ENCODE data around the gene OARD1. TPM values are rescaled to one million over a fixed set of nuclear protein-coding genes. Genes with fewer than 3 reads are reported as not detected.

OARD1 gene
- total and polyA plus RNA-seq, 2 donors (not counting 1 experiment from before 2014, with no cell fraction given): 9.6 to 52.5 TPM

- H3K9me3 Mint-ChIP-seq (ENCODE audit: insufficient read depth): no peaks in the 10 kb centered on the region
- TF ChIP-seq EZH2 (IDR thresholded peaks at IDR 0.05; ENCODE audit: borderline replicate concordance, insufficient read depth, low read depth, low read length, poor library complexity, severe bottlenecking): no peak
- TF ChIP-seq, protein P1, sequence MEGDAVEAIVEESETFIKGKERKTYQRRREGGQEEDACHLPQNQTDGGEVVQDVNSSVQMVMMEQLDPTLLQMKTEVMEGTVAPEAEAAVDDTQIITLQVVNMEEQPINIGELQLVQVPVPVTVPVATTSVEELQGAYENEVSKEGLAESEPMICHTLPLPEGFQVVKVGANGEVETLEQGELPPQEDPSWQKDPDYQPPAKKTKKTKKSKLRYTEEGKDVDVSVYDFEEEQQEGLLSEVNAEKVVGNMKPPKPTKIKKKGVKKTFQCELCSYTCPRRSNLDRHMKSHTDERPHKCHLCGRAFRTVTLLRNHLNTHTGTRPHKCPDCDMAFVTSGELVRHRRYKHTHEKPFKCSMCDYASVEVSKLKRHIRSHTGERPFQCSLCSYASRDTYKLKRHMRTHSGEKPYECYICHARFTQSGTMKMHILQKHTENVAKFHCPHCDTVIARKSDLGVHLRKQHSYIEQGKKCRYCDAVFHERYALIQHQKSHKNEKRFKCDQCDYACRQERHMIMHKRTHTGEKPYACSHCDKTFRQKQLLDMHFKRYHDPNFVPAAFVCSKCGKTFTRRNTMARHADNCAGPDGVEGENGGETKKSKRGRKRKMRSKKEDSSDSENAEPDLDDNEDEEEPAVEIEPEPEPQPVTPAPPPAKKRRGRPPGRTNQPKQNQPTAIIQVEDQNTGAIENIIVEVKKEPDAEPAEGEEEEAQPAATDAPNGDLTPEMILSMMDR (IDR thresholded peaks at IDR 0.05): no peak
- WGBS (ENCODE audit: insufficient coverage): 97% methylated on average over 12 of the region's 13 CpGs
- H4K20me1 ChIP-seq (ENCODE audit: control insufficient read depth, insufficient read depth, low read length, poor library complexity, severe bottlenecking): no peaks in the 10 kb centered on the region
- H3K27me3 Mint-ChIP-seq: no peaks in the 10 kb centered on the region
- intact Hi-C loops (cut with micrococcal nuclease): no loop called here
- ATAC-seq (ENCODE audit: low read depth): no peak
- POLR2A ChIA-PET: no interaction called here
- peaks cover 10 to 52% of the 10 kb centered on the region in 2 experiments for H3K36me3 ChIP-seq (replicated peaks in 1 of 2; ENCODE audit: control extremely low read depth in 1 of 2, control insufficient read depth in 1 of 2, extremely low read depth in 1 of 2, insufficient read depth in 2 of 2, low read length in 1 of 2)
- peaks cover 11% of the 10 kb centered on the region for H3K79me2 ChIP-seq (ENCODE audit: control insufficient read depth, insufficient read depth, low read length)
- H3K4me1 ChIP-seq (ENCODE audit: control insufficient read depth in 2 of 2, insufficient read depth in 2 of 2, low read length in 2 of 2): no peaks in the 10 kb centered on the region
- no peak overlapping the region for H3K27ac Mint-ChIP-seq
- no peak overlapping the region for H3K9ac ChIP-seq (ENCODE audit: low read length)
- no peak overlapping the region for H3K4me2 ChIP-seq (replicated peaks; ENCODE audit: low read depth, low read length, poor library complexity, severe bottlenecking)
- CTCF ChIA-PET: no interaction called here
- no peaks in the 10 kb centered on the region for H3K4me1 Mint-ChIP-seq
- no peak for DNase-seq
- H3K27me3 ChIP-seq (replicated peaks in 1 of 4; ENCODE audit: control extremely low read depth in 1 of 4, control insufficient read depth in 3 of 4, insufficient read depth in 4 of 4, low read length in 3 of 4): no peaks in the 10 kb centered on the region
- no peak overlapping the region for H3K4me3 Mint-ChIP-seq
- no peak overlapping the region for H2AFZ ChIP-seq (ENCODE audit: insufficient read depth, low read depth, low read length, poor library complexity, severe bottlenecking)
- no peak overlapping the region for H3K4me3 ChIP-seq (ENCODE audit: control extremely low read depth in 1 of 5, extremely low read depth in 1 of 5, insufficient read depth in 1 of 5, low read depth in 2 of 5, low read length in 4 of 5)
- no peak overlapping the region for H3K27ac ChIP-seq (ENCODE audit: low read length in 2 of 2)
- no peaks in the 10 kb centered on the region for H3K9me3 ChIP-seq (ENCODE audit: control extremely low read depth in 1 of 3, control insufficient read depth in 2 of 3, insufficient read depth in 1 of 3, low read length in 2 of 3)
Observed at GRCh38 chr6:41061196-41061726, 10.9 kb downstream of the OARD1 start.

DNA sequence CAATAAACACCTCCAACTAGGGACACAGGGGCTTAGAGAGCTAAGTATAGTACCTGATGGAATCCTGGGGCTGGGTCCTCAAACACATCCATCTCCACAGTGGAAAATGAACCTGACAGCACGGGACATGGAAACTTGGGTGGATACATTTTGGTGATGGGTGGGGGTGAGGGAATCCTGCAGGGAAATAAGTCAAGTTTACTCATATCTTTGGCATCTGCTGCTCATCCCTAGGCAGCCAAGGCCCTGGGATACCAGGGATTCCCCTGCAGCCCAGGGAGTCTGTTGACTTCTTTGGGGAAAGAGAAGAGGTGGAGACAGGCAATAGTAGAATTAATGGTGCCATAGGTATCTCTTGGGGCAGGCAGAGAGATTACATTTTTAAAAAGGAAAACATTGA, 12.6 kb downstream of the OARD1 start:
- Mint-ChIP-seq H3K27ac (no peak overlapping the region), H3K9me3 (ENCODE audit: insufficient read depth) (no peaks in the 10 kb centered on the region), H3K4me1 (peaks cover 2% of the 10 kb centered on the region), H3K27me3 (no peaks in the 10 kb centered on the region), H3K4me3 (no peak overlapping the region)
- ATAC-seq (ENCODE audit: low read depth) (no peak), DNase-seq (no peak)
- H2AFZ ChIP-seq (ENCODE audit: insufficient read depth, low read depth, low read length, poor library complexity, severe bottlenecking): no peak overlapping the region
- H3K4me2 ChIP-seq (replicated peaks; ENCODE audit: low read depth, low read length, poor library complexity, severe bottlenecking): no peak overlapping the region
- no peak overlapping the region for H3K27ac ChIP-seq (ENCODE audit: low read length in 2 of 2)
- CTCF ChIA-PET: no interaction called here
- WGBS (ENCODE audit: insufficient coverage): no CpG with 5 or more reads among the region's 1 CpG
- H4K20me1 ChIP-seq (ENCODE audit: control insufficient read depth, insufficient read depth, low read length, poor library complexity, severe bottlenecking): no peaks in the 10 kb centered on the region
- H3K9ac ChIP-seq (ENCODE audit: low read length): no peak overlapping the region
- intact Hi-C loops (cut with micrococcal nuclease): no loop called here
- H3K4me1 ChIP-seq (ENCODE audit: control insufficient read depth in 2 of 2, insufficient read depth in 2 of 2, low read length in 2 of 2): no peaks in the 10 kb centered on the region
- peaks cover 10 to 38% of the 10 kb centered on the region in 2 experiments for H3K36me3 ChIP-seq (replicated peaks in 1 of 2; ENCODE audit: control extremely low read depth in 1 of 2, control insufficient read depth in 1 of 2, extremely low read depth in 1 of 2, insufficient read depth in 2 of 2, low read length in 1 of 2)
- POLR2A ChIA-PET: no interaction called here
- TF ChIP-seq, protein P1 (IDR thresholded peaks at IDR 0.05): no peak
- H3K9me3 ChIP-seq (ENCODE audit: control extremely low read depth in 1 of 3, control insufficient read depth in 2 of 3, insufficient read depth in 1 of 3, low read length in 2 of 3): no peaks in the 10 kb centered on the region
- no peaks in the 10 kb centered on the region for H3K27me3 ChIP-seq (replicated peaks in 1 of 4; ENCODE audit: control extremely low read depth in 1 of 4, control insufficient read depth in 3 of 4, insufficient read depth in 4 of 4, low read length in 3 of 4)
- H3K4me3 ChIP-seq (ENCODE audit: control extremely low read depth in 1 of 5, extremely low read depth in 1 of 5, insufficient read depth in 1 of 5, low read depth in 2 of 5, low read length in 4 of 5): no peak overlapping the region
- no peaks in the 10 kb centered on the region for H3K79me2 ChIP-seq (ENCODE audit: control insufficient read depth, insufficient read depth, low read length)

All from B cell (primary cell).